Vagina (tissue), 2 donors: ENCODE results near the gene SELENOF.

Experiments
- POLR2AphosphoS5 ChIP-seq, 2 donors: sonication (generic); formaldehyde crosslinking; IDR thresholded peaks; one replicate each; pipeline ENCODE4 v1.9.0; 2017; ENCODE audit warnings: antibody characterized with exemption in 2 of 2, mild to moderate bottlenecking in 2 of 2, low read depth in 1 of 2; ENCODE audit not compliant: insufficient read depth in 1 of 2
- TF ChIP-seq, protein P1 (sequence below), 3 experiments: fragments of 450-650 bp in 2 of 3; fragments of 200-600 bp in 1 of 3; sonication (generic) in 1 of 3; IDR thresholded peaks; one replicate each; pipeline ENCODE4 v1.5.1; 2017 to 2019; ENCODE audit warnings: antibody characterized with exemption in 3 of 3, mild to moderate bottlenecking in 2 of 3, moderate library complexity in 2 of 3

DNA sequence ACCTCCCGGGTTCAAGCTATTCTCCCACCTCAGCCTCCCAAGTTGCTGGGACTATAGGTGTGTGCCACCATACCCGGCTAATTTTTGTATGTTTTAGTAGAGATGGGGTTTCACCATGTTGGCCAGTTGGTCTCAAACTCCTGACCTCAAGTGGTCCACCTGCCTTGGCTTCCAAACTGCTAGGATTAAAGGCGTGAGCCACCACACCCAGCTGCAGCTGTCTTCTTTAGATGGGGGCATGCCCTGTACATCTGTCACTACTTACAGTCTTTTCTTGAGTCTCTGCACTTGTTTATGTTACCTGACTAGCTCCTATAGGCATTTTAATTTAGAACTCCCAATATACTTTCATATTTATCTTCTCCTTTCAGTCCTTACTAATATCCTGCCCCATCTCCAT is 64.2 kb downstream of the SELENOF start:
- TF ChIP-seq POLR2AphosphoS5 (IDR thresholded peaks at IDR 0.05; ENCODE audit: insufficient read depth in 1 of 2, low read depth in 1 of 2), result no peak
- TF ChIP-seq, protein P1, sequence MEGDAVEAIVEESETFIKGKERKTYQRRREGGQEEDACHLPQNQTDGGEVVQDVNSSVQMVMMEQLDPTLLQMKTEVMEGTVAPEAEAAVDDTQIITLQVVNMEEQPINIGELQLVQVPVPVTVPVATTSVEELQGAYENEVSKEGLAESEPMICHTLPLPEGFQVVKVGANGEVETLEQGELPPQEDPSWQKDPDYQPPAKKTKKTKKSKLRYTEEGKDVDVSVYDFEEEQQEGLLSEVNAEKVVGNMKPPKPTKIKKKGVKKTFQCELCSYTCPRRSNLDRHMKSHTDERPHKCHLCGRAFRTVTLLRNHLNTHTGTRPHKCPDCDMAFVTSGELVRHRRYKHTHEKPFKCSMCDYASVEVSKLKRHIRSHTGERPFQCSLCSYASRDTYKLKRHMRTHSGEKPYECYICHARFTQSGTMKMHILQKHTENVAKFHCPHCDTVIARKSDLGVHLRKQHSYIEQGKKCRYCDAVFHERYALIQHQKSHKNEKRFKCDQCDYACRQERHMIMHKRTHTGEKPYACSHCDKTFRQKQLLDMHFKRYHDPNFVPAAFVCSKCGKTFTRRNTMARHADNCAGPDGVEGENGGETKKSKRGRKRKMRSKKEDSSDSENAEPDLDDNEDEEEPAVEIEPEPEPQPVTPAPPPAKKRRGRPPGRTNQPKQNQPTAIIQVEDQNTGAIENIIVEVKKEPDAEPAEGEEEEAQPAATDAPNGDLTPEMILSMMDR (IDR thresholded peaks at IDR 0.05), result no peak
